Measurements from ENCODE around the gene GP5.

GP5 gene

DNA sequence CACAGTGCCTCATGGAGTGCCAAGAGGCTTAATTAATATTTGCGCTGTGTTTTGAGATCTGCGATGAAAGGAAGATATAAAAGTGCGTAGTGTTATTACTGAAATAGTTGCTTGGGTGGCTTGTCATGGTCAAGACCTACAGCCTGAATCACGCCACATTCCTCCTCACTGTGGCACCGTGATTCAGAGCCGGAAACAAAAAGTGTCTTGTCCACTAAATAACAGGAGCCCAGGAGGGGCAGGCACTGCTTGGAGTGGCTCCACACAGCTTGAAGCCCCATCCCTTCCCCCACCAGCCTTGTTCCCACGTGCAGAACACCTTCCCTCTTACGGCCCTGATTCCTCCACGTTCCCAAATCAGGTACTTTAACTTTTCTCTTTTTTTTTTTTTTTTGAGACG lies 28.3 kb downstream of the GP5 start:
- no peak for ATAC-seq
- TF ChIP-seq TCF4 (CRISPR knock-in tag; IDR thresholded peaks at IDR 0.05; ENCODE audit: borderline replicate concordance) (no peak), ZNF8 (CRISPR knock-in tag; IDR thresholded peaks at IDR 0.05) (no peak), OSR1 (CRISPR knock-in tag; IDR thresholded peaks at IDR 0.05) (no peak), ZFP3 (CRISPR knock-in tag; IDR thresholded peaks at IDR 0.05) (no peak), ZC3H10 (CRISPR knock-in tag; IDR thresholded peaks at IDR 0.05) (no peak), ZNF70 (CRISPR knock-in tag; IDR thresholded peaks at IDR 0.05) (no peak), TOX (CRISPR knock-in tag; IDR thresholded peaks at IDR 0.05; ENCODE audit: borderline replicate concordance) (no peak), ESRRG (CRISPR knock-in tag; IDR thresholded peaks at IDR 0.05) (no peak), ZNF565 (CRISPR knock-in tag; conservative IDR thresholded peaks at IDR 0.05; ENCODE audit: low read depth) (no peak), SNAI2 (CRISPR knock-in tag; IDR thresholded peaks at IDR 0.05) (no peak), PPARA (CRISPR knock-in tag; IDR thresholded peaks at IDR 0.05; ENCODE audit: borderline replicate concordance) (no peak), ISL1 (CRISPR knock-in tag; IDR thresholded peaks at IDR 0.05) (no peak), GLIS3 (CRISPR knock-in tag; IDR thresholded peaks at IDR 0.05) (no peak), ARNTL (CRISPR knock-in tag; IDR thresholded peaks at IDR 0.05; ENCODE audit: borderline replicate concordance, low read depth) (no peak)
- TF ChIP-seq, protein P1, sequence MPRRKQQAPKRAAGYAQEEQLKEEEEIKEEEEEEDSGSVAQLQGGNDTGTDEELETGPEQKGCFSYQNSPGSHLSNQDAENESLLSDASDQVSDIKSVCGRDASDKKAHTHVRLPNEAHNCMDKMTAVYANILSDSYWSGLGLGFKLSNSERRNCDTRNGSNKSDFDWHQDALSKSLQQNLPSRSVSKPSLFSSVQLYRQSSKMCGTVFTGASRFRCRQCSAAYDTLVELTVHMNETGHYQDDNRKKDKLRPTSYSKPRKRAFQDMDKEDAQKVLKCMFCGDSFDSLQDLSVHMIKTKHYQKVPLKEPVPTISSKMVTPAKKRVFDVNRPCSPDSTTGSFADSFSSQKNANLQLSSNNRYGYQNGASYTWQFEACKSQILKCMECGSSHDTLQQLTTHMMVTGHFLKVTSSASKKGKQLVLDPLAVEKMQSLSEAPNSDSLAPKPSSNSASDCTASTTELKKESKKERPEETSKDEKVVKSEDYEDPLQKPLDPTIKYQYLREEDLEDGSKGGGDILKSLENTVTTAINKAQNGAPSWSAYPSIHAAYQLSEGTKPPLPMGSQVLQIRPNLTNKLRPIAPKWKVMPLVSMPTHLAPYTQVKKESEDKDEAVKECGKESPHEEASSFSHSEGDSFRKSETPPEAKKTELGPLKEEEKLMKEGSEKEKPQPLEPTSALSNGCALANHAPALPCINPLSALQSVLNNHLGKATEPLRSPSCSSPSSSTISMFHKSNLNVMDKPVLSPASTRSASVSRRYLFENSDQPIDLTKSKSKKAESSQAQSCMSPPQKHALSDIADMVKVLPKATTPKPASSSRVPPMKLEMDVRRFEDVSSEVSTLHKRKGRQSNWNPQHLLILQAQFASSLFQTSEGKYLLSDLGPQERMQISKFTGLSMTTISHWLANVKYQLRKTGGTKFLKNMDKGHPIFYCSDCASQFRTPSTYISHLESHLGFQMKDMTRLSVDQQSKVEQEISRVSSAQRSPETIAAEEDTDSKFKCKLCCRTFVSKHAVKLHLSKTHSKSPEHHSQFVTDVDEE (CRISPR knock-in tag; IDR thresholded peaks at IDR 0.05) = no peak
- TF ChIP-seq, protein P2, sequence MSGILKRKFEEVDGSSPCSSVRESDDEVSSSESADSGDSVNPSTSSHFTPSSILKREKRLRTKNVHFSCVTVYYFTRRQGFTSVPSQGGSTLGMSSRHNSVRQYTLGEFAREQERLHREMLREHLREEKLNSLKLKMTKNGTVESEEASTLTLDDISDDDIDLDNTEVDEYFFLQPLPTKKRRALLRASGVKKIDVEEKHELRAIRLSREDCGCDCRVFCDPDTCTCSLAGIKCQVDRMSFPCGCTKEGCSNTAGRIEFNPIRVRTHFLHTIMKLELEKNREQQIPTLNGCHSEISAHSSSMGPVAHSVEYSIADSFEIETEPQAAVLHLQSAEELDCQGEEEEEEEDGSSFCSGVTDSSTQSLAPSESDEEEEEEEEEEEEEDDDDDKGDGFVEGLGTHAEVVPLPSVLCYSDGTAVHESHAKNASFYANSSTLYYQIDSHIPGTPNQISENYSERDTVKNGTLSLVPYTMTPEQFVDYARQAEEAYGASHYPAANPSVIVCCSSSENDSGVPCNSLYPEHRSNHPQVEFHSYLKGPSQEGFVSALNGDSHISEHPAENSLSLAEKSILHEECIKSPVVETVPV (CRISPR knock-in tag; IDR thresholded peaks at IDR 0.05) = no peak
- TF ChIP-seq, protein P3, sequence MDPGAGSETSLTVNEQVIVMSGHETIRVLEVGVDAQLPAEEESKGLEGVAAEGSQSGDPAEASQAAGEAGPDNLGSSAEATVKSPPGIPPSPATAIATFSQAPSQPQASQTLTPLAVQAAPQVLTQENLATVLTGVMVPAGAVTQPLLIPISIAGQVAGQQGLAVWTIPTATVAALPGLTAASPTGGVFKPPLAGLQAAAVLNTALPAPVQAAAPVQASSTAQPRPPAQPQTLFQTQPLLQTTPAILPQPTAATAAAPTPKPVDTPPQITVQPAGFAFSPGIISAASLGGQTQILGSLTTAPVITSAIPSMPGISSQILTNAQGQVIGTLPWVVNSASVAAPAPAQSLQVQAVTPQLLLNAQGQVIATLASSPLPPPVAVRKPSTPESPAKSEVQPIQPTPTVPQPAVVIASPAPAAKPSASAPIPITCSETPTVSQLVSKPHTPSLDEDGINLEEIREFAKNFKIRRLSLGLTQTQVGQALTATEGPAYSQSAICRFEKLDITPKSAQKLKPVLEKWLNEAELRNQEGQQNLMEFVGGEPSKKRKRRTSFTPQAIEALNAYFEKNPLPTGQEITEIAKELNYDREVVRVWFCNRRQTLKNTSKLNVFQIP (CRISPR knock-in tag; IDR thresholded peaks at IDR 0.05; ENCODE audit: borderline replicate concordance, low read depth) = no peak
- TF ChIP-seq, protein P4, sequence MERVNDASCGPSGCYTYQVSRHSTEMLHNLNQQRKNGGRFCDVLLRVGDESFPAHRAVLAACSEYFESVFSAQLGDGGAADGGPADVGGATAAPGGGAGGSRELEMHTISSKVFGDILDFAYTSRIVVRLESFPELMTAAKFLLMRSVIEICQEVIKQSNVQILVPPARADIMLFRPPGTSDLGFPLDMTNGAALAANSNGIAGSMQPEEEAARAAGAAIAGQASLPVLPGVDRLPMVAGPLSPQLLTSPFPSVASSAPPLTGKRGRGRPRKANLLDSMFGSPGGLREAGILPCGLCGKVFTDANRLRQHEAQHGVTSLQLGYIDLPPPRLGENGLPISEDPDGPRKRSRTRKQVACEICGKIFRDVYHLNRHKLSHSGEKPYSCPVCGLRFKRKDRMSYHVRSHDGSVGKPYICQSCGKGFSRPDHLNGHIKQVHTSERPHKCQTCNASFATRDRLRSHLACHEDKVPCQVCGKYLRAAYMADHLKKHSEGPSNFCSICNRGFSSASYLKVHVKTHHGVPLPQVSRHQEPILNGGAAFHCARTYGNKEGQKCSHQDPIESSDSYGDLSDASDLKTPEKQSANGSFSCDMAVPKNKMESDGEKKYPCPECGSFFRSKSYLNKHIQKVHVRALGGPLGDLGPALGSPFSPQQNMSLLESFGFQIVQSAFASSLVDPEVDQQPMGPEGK (CRISPR knock-in tag; IDR thresholded peaks at IDR 0.05; ENCODE audit: borderline replicate concordance) = no peak
- TF ChIP-seq, protein P5, sequence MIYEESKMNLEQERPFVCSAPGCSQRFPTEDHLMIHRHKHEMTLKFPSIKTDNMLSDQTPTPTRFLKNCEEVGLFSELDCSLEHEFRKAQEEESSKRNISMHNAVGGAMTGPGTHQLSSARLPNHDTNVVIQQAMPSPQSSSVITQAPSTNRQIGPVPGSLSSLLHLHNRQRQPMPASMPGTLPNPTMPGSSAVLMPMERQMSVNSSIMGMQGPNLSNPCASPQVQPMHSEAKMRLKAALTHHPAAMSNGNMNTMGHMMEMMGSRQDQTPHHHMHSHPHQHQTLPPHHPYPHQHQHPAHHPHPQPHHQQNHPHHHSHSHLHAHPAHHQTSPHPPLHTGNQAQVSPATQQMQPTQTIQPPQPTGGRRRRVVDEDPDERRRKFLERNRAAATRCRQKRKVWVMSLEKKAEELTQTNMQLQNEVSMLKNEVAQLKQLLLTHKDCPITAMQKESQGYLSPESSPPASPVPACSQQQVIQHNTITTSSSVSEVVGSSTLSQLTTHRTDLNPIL (CRISPR knock-in tag; IDR thresholded peaks at IDR 0.05; ENCODE audit: low read depth) = no peak

DNA sequence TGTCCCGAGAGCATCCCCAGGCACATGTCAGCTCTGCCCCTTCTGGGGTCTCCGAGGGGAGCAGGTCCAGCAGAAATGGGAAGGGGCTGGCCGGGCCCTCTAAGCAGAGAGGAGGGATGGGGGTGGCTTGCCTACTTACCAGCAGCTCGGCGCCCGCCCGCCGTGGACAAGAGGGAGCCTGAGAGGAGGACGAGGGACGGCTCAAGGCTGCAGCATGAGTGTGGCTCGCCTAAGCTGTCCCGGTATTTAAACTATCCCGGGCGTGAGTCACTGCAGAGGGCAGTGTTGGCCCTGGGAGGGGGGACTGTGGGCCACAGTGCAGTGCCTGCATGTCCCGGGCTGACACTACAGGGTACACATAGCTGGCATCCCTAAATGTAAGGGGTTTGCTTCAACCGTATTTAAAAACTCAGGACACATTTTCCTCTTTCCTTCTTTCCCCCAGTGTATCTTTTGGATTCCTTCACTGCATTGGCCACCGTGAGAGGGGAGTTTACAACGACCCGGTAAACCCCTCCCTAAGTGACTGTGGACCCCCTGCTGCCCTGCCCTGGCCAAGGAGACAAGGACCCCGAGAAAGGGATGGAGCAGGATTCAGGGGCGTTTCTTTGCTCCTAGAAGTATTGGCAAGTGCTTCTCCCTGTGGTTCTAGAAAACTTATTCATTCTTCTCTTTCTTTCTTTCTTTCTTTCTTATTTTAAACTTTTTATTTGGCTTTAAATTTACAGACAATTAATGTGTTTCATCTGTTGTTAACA lies 29.4 kb downstream of the GP5 start, which contains the start of gene LRRC15:
TSS of gene LRRC15 (minus strand) at position 222 of the 758 bp plus-strand sequence. CDS start 8,700 bp downstream, outside the sequence.
- TF ChIP-seq, protein P2 (CRISPR knock-in tag; IDR thresholded peaks at IDR 0.05) = no peak
- no peak for TF ChIP-seq TOX (CRISPR knock-in tag; IDR thresholded peaks at IDR 0.05; ENCODE audit: borderline replicate concordance)
- TF ChIP-seq, protein P1 (CRISPR knock-in tag; IDR thresholded peaks at IDR 0.05) = no peak
- no peak for TF ChIP-seq ESRRG (CRISPR knock-in tag; IDR thresholded peaks at IDR 0.05)
- TF ChIP-seq ZC3H10 (CRISPR knock-in tag; IDR thresholded peaks at IDR 0.05) = no peak
- no peak for TF ChIP-seq RARB (CRISPR knock-in tag; IDR thresholded peaks at IDR 0.05)
- TF ChIP-seq CSDC2 (CRISPR knock-in tag; IDR thresholded peaks at IDR 0.05) = no peak
- TF ChIP-seq OSR1 (CRISPR knock-in tag; IDR thresholded peaks at IDR 0.05) = no peak
- TF ChIP-seq SNAI2 (CRISPR knock-in tag; IDR thresholded peaks at IDR 0.05) = no peak
- no peak for TF ChIP-seq ISL1 (CRISPR knock-in tag; IDR thresholded peaks at IDR 0.05)
- ATAC-seq = peak; percentile 70

Measured in SK-N-SH treated with all-trans-retinoic acid at 6 μM for 48 hours (cell line).